SK-N-SH (cell line): ENCODE results near the gene KYAT1.

Experiments
- CHD2 ChIP-seq: fragments of 150-350 bp; IDR thresholded peaks from 2 replicates; pipeline ENCODE4 v1.6.1; 2018; ENCODE audit warnings: low read length; ENCODE audit not compliant: partially characterized antibody
- FOXJ3 ChIP-seq: sonication (generic); formaldehyde crosslinking; IDR thresholded peaks from 2 replicates; pipeline ENCODE4 v1.5.1; 2020; ENCODE audit warnings: mild to moderate bottlenecking, missing genetic modification reagents
- FOXM1 ChIP-seq: IDR thresholded peaks from 2 replicates; pipeline ENCODE4 v1.4.0; 2012; ENCODE audit warnings: low read depth, mild to moderate bottlenecking
- POLR2AphosphoS5 ChIP-seq: IDR thresholded peaks from 2 replicates; pipeline ENCODE4 v1.6.1; 2012; ENCODE audit warnings: low read depth, low read length
- RAD21 ChIP-seq: IDR thresholded peaks from 2 replicates; pipeline ENCODE4 v1.6.1; 2012; ENCODE audit warnings: mild to moderate bottlenecking, low read length
- SMC3 ChIP-seq: IDR thresholded peaks from 2 replicates; pipeline ENCODE4 v1.6.1; 2012; ENCODE audit warnings: low read depth, low read length, improper control_type of control experiment
- TF ChIP-seq, protein P1 (sequence below): fragments of 200-600 bp; sonication (generic); IDR thresholded peaks from 2 replicates; pipeline ENCODE4 v1.6.1; 2017; ENCODE audit warnings: antibody characterized with exemption, mild to moderate bottlenecking, moderate library complexity
- TF ChIP-seq, protein P2 (sequence below): IDR thresholded peaks from 2 replicates; pipeline ENCODE4 v1.6.1; 2012; ENCODE audit warnings: mild to moderate bottlenecking, low read depth, low read length, moderate library complexity
- TF ChIP-seq, protein P3 (sequence below): fragments of 150-350 bp; IDR thresholded peaks from 2 replicates; pipeline ENCODE4 v1.6.1; 2016; ENCODE audit warnings: mild to moderate bottlenecking, low read depth, low read length
- TF ChIP-seq, protein P4 (sequence below): IDR thresholded peaks from 2 replicates; pipeline ENCODE4 v1.4.0; 2012; ENCODE audit warnings: low read depth

DNA sequence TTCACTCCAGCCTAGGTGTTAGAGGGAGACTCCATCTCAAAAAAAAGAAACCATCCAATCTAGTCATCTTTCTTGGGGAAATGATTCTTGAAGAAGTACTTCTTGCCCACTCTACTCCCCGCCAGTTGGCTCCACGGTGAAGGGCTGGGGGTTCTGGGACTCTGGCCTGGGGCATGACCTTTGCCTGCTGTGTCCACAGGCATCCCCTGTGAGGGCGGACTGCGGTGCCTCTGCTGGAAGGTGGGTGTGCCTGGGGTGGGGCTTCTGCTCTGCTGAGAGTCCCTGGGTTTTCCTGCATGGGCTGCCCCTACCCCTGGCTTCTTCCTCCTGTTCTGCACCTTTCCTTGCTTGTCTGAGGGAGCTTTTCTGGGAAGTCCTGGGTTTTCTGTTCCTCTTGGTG, 91.2 kb downstream of the KYAT1 start:
- TF ChIP-seq, protein P1, sequence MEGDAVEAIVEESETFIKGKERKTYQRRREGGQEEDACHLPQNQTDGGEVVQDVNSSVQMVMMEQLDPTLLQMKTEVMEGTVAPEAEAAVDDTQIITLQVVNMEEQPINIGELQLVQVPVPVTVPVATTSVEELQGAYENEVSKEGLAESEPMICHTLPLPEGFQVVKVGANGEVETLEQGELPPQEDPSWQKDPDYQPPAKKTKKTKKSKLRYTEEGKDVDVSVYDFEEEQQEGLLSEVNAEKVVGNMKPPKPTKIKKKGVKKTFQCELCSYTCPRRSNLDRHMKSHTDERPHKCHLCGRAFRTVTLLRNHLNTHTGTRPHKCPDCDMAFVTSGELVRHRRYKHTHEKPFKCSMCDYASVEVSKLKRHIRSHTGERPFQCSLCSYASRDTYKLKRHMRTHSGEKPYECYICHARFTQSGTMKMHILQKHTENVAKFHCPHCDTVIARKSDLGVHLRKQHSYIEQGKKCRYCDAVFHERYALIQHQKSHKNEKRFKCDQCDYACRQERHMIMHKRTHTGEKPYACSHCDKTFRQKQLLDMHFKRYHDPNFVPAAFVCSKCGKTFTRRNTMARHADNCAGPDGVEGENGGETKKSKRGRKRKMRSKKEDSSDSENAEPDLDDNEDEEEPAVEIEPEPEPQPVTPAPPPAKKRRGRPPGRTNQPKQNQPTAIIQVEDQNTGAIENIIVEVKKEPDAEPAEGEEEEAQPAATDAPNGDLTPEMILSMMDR, result no peak
- no peak for TF ChIP-seq RAD21
- TF ChIP-seq, protein P2, sequence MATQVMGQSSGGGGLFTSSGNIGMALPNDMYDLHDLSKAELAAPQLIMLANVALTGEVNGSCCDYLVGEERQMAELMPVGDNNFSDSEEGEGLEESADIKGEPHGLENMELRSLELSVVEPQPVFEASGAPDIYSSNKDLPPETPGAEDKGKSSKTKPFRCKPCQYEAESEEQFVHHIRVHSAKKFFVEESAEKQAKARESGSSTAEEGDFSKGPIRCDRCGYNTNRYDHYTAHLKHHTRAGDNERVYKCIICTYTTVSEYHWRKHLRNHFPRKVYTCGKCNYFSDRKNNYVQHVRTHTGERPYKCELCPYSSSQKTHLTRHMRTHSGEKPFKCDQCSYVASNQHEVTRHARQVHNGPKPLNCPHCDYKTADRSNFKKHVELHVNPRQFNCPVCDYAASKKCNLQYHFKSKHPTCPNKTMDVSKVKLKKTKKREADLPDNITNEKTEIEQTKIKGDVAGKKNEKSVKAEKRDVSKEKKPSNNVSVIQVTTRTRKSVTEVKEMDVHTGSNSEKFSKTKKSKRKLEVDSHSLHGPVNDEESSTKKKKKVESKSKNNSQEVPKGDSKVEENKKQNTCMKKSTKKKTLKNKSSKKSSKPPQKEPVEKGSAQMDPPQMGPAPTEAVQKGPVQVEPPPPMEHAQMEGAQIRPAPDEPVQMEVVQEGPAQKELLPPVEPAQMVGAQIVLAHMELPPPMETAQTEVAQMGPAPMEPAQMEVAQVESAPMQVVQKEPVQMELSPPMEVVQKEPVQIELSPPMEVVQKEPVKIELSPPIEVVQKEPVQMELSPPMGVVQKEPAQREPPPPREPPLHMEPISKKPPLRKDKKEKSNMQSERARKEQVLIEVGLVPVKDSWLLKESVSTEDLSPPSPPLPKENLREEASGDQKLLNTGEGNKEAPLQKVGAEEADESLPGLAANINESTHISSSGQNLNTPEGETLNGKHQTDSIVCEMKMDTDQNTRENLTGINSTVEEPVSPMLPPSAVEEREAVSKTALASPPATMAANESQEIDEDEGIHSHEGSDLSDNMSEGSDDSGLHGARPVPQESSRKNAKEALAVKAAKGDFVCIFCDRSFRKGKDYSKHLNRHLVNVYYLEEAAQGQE, result no peak
- TF ChIP-seq POLR2AphosphoS5, result no peak
- no peak for TF ChIP-seq CHD2
- TF ChIP-seq, protein P3, sequence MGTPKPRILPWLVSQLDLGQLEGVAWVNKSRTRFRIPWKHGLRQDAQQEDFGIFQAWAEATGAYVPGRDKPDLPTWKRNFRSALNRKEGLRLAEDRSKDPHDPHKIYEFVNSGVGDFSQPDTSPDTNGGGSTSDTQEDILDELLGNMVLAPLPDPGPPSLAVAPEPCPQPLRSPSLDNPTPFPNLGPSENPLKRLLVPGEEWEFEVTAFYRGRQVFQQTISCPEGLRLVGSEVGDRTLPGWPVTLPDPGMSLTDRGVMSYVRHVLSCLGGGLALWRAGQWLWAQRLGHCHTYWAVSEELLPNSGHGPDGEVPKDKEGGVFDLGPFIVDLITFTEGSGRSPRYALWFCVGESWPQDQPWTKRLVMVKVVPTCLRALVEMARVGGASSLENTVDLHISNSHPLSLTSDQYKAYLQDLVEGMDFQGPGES, result no peak
- TF ChIP-seq SMC3, result no peak
- TF ChIP-seq FOXJ3 (CRISPR knock-in tag), result no peak
- TF ChIP-seq, protein P4, sequence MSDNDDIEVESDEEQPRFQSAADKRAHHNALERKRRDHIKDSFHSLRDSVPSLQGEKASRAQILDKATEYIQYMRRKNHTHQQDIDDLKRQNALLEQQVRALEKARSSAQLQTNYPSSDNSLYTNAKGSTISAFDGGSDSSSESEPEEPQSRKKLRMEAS, result no peak
- no peak for TF ChIP-seq FOXM1
